Fibroblast of skin of right biceps (primary cell): ENCODE data around the gene ULK4.

ENCODE experiments used
- DNase-seq: peaks from one replicate; pipeline ENCODE4 v3.0.0-alpha.2; 2013

Gene ULK4

DNA sequence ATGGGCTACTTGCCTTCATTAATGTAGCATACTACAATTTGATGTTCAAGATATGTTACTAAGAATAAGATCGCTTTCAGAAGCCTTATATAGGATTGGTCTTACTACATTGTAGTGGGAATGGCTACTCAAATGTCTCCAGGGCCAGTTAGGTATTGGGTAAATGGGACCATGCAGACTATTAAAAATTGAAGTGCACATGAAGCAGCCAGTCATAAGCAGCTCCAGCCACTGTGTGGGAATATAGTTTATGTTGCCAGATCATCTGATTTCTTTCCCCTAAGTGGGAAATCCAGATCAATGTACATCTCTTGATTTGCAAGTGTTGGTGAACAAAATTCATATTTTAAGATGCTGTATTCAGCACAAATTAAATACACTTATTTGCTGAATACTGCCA, 757.5 kb downstream of the ULK4 start:
- DNase-seq: no peak

DNA sequence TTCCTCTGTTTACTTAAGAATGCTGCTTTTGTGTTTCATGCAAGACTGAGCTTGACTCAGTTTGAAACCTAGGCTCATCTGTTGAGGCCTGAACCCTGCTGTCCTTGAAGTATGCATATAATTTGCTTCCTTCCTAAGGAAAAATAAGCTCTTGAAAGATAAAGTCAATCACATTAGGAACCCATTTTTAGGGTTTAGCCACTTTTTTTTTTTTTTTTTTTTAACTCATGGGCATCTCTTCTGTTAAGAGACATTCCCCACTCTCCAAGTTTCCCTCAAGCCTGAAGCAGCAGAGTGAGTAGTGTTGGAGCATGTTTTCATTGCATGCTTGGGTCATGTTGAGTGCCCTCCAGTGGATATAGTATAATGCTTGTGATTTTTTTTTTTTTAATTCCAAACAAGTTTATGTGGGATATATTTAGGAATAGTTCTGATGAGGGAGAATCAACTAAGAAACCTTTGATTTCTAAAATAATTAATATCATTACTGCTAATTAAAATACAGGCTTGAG, 759.0 kb downstream of the ULK4 start:
- peak; percentile 67 for DNase-seq

DNA sequence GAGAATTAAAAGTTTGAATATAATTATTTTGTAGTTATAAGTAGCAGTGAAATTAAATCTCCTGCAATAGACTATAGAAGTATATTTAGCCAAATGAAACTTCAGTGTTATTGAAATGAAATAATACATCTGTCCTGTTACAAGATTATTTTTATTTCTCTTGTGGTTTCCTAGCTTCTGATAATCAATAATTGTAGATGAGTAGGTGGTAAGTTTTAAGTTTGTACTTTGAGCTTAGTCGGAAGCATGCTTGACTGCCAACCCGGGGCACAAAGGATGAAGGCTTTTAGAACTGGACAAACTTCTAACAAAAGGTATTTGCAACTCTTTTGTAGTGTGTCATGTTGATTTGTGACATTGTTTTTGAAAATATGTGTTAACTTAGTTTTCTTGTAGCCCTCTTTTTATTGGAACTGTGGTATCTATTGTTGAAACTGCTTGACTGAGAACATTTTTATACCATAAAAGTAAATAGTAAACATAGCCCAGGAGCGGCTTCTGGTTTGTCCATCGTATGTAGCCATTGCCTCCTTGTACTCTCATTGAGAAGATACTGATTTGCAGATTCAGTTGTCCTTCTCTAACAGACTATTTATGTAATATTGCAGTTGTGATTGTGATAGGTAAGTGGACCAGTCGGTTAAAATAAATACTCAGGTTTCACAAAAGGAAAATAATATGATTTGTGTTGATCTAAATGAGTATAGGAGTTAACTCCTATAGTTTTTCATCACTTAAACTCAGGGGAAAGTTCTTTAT, 759.6 kb downstream of the ULK4 start:
- DNase-seq: no peak

DNA sequence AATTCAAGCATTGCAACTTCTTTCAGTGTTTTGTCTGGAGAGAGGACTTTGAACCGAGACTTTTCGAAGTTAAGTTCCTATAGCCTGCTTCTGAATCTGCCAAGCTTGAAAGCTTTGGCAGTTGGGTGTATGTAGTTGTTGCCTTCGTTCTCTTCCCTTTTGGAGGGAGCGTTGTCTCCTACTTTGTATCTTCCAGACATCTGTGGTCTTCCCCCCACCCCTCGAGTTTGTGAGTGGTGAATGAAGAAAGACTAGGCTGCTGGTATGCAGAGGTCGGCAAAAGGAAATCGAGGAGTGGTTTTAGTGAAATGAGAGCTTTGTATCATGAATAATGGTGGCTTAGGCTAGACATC, 761.3 kb downstream of the ULK4 start:
- DNase-seq: peak; percentile 77

DNA sequence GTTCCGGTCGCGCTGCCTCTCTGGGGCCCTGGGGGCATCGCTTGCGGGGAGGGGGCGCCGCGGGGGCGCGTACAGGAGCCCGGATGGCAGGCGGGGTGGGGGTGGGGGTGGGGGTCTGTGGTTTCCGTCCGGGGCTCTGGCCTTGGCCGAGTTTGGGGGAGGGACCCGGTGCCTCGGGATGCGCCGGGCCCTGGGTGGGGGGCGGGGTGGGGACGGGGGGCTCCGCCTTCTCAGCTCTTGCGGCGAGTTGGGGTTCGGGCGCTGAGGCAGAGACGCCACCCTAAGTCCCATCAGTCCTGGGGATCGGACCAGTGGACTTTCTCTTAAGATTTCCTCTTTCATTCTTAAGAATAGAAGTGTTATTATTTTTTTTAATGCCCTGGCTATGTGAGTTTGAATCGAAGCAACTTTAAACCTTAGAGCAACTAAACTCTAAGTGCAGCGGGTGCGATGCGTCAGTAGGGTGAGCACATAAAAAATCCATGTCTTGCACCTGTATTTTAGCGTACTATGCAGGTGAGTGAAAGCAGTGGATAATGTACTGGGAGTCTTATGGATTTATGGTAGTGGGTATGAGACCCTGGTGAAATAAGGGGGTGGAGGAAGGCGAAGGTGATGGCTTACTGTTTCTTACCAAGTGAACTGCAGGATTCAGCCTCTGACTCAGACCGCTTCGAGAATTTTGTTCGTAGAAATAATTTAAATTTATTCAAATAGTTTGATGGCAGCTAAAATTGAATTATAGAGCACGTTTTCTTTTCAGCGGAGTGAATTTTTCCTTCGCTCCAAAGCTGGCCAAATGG, 761.8 kb downstream of the ULK4 start:
- DNase-seq: peak; percentile 39

DNA sequence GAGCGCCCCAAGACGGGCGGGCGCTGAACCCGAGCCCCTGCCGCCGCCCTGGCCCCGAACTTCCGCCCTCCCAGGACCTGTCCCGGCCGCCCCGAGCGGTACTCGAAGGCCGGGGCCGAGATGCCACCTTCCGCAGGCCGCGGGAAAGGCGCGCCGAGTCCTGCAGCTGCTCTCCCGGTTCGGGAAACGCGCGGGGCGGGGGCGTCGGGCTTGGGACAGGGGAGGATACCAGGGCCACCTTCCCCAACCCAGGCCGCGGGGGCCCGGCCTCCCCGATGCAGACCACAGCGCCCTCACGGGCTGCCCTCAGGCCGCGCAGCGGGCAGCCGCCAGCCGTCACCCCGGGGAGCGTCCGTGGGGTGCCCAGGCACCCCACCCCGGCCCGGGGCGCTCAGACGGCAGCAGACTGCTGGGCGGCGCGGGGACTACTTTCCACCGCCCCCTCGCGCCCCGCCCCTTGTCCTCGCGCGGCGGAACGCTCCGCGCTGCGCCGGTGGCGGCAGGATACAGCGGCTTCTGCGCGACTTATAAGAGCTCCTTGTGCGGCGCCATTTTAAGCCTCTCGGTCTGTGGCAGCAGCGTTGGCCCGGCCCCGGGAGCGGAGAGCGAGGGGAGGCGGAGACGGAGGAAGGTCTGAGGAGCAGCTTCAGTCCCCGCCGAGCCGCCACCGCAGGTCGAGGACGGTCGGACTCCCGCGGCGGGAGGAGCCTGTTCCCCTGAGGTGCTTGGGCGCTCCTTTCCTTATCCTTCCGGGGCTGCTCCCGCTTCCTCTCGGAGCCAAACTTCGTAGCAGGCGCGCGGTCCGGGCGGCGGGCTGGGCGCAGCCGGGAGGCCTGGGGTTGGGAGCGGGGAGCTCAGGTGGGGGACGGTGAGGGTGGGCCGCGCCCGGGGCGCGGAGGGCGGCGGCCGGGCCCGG, 762.7 kb downstream of the ULK4 start, which contains the start of gene CTNNB1:
TSS of gene CTNNB1 (plus strand) at position 556 of the 916 bp plus-strand sequence. CDS start 24,564 bp downstream, outside the sequence.
- DNase-seq: peak; percentile 97

DNA sequence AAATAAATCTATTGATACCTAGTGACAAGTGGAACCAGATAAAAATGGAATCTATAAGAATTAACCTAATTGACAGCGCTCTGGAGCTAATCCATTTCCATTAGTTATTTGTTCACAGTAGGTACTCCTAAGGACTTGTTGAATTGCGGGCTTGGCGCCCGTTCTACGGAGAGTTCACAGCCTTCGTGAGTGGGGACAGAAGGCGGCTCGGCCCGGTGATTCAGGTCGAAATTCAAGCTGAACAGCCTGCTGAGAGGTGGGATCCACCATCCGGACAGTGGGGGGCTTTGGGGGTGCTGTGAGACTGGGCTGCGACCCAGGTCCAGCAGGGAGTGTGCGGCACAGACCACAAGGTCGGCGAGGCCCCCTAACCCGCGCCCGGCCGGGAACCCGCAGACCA, 763.4 kb downstream of the ULK4 start:
- peak; percentile 14 for DNase-seq

DNA sequence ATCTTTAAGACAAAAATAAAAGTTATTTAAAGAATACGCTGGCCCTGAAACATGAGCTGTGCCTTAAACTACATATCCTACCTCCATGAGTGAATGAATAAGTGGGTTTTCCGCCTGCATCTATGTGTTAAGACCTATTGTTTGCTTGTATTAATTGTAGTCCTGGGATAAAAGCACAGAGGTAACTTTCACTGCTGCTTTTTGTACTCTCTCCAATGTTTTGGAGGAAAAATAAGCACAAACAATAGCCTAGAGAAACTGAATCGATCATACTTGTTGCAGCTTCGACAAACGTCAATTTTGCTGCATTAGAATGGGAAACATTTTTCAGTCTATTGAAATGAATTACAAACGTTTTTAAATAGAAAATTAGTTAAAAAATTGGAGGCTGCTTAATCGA, 763.9 kb downstream of the ULK4 start:
- DNase-seq: no peak
